Measurements from ENCODE around the gene C2CD2. TPM values are rescaled to one million over a fixed set of nuclear protein-coding genes. Genes with fewer than 3 reads are reported as not detected.

The C2CD2 gene
- total and polyA plus RNA-seq, 2 of the 8 experiments (the other 6 are each of a cell fraction or from before 2014, with no cell fraction given): 10.4 to 13.0 TPM

GRCh38 chr21:41894511-41894910 lies 59.3 kb downstream of the C2CD2 start:
- Histone ChIP-seq H3K79me2 (ENCODE audit: control insufficient read depth in 1 of 2, insufficient read depth in 2 of 2, low read length in 2 of 2) (no peaks in the 10 kb centered on the region), H2AK5ac (ENCODE audit: low read depth, low read length) (no peak overlapping the region), H3K18ac (ENCODE audit: extremely low read depth, low read length) (no peak overlapping the region), H4K8ac (ENCODE audit: extremely low read depth, insufficient read depth, low read length) (no peak overlapping the region), H3K23ac (ENCODE audit: insufficient read length) (no peak overlapping the region), H2BK15ac (ENCODE audit: low read length) (no peak overlapping the region), H3K27ac (ENCODE audit: low read depth, low read length) (no peak overlapping the region), H2BK20ac (ENCODE audit: low read length) (no peak overlapping the region), H3K79me1 (ENCODE audit: low read depth, low read length) (no peaks in the 10 kb centered on the region), H3K4me1 (replicated peaks in 1 of 4; ENCODE audit: control insufficient read depth in 3 of 4, insufficient read depth in 4 of 4, low read length in 3 of 4) (peaks cover 4 to 23% (median 19%) of the 10 kb centered on the region in 4 experiments), H3K4me2 (ENCODE audit: insufficient read depth in 1 of 2, low read depth in 2 of 2, low read length in 2 of 2) (no peak overlapping the region), H3K27me3 (replicated peaks in 1 of 4; ENCODE audit: control insufficient read depth in 3 of 4, extremely low read depth in 1 of 4, insufficient read depth in 3 of 4, low read length in 3 of 4) (no peaks in the 10 kb centered on the region), H2AFZ (ENCODE audit: low read length) (no peak overlapping the region), H3K56ac (replicated peaks; ENCODE audit: insufficient read length, low read depth, low read length) (no peak overlapping the region), H3K14ac (ENCODE audit: insufficient read length) (no peak overlapping the region), H4K5ac (ENCODE audit: insufficient read length, low read depth, low read length) (no peak overlapping the region), H2BK120ac (replicated peaks; ENCODE audit: low read depth, low read length) (no peak overlapping the region), H3K4ac (replicated peaks; ENCODE audit: insufficient read length, low read depth, low read length) (no peak overlapping the region), H3K9ac (replicated peaks in 1 of 4; ENCODE audit: extremely low read depth in 1 of 4, low read depth in 3 of 4, low read length in 3 of 4) (no peak overlapping the region), H3K9me3 (ENCODE audit: insufficient read depth in 2 of 2, low read depth in 1 of 2, low read length in 1 of 2) (no peaks in the 10 kb centered on the region), H3K23me2 (ENCODE audit: low read depth, low read length) (no peaks in the 10 kb centered on the region), H4K91ac (replicated peaks; ENCODE audit: insufficient read length, low read length) (no peak overlapping the region), H3K36me3 (ENCODE audit: control insufficient read depth in 2 of 4, insufficient read depth in 4 of 4, low read length in 3 of 4) (peaks cover 0 to 2% (median 0%) of the 10 kb centered on the region in 4 experiments; a peak in 1 of 8 replicates), H4K20me1 (replicated peaks in 1 of 2; ENCODE audit: control insufficient read depth in 1 of 2, insufficient read depth in 2 of 2, low read length in 2 of 2) (peaks cover 0 to 2% of the 10 kb centered on the region in 2 experiments), H2BK12ac (ENCODE audit: low read depth, low read length) (no peak overlapping the region), H2BK5ac (ENCODE audit: low read depth, low read length) (no peak overlapping the region), H3K4me3 (ENCODE audit: extremely low read depth in 1 of 4, insufficient read depth in 2 of 4, low read depth in 3 of 4, low read length in 4 of 4) (no peak overlapping the region)
- POLR2A ChIA-PET (ENCODE audit: partially characterized antibody): interaction anchor here (0.9 to 1.4 kb wide), 2 partner anchors 9 to 16 kb away, joined by 3 to 5 read pairs; no protein-coding TSS in a partner anchor
- no peak for FAIRE-seq
- no peak for DNase-seq (ENCODE audit: low read depth in 1 of 2, low spot score in 2 of 2)
- WGBS, 2 experiments (ENCODE audit: extremely low coverage in 1 of 2, insufficient coverage in 1 of 2, insufficient read length in 1 of 2, insufficient replicate concordance in 2 of 2, low coverage in 1 of 2, low lambda C conversion rate in 2 of 2, missing lambda C conversion rate in 1 of 2): 90% methylated on average over 9 of the region's 9 CpGs; no CpG with 5 or more reads in 1 of the 2 experiments
- TF ChIP-seq CBX5 (IDR thresholded peaks at IDR 0.05; ENCODE audit: low read depth, low read length) (no peak), FOSL1 (IDR thresholded peaks at IDR 0.05; ENCODE audit: insufficient read depth, low read depth, low read length) (no peak), CBX8 (IDR thresholded peaks at IDR 0.05; ENCODE audit: borderline replicate concordance, low read depth, low read length) (no peak)
- CTCF ChIA-PET (ENCODE audit: partially characterized antibody): interaction anchor here (2.9 kb wide), 1 partner anchor 16 kb away, joined by 8 read pairs; no protein-coding TSS in a partner anchor
